Measurements from ENCODE around the gene RNF11.
"Not testable (repeated sequence)": the region's sequence is repeated elsewhere in the genome, so short reads cannot be mapped to it uniquely, and the experiment has no call there.

Gene RNF11

DNA sequence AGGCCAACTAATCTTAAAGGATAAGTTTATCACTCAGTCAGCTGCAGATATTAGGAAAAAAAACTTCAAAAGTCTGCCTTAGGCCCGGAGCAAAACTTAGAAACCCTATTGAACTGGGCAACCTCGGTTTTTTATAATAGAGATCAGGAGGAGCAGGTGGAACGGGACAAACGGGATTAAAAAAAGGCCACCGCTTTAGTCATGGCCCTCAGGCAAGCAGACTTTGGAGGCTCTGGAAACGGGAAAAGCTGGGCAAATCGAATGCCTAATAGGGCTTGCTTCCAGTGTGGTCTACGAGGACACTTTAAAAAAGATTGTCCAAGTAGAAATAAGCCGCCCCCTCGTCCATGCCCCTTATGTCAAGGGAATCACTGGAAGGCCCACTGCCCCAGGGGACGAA is 7.6 kb upstream of the RNF11 start:
- DNase-seq (ENCODE audit: low spot score): not testable (repeated sequence)

DNA sequence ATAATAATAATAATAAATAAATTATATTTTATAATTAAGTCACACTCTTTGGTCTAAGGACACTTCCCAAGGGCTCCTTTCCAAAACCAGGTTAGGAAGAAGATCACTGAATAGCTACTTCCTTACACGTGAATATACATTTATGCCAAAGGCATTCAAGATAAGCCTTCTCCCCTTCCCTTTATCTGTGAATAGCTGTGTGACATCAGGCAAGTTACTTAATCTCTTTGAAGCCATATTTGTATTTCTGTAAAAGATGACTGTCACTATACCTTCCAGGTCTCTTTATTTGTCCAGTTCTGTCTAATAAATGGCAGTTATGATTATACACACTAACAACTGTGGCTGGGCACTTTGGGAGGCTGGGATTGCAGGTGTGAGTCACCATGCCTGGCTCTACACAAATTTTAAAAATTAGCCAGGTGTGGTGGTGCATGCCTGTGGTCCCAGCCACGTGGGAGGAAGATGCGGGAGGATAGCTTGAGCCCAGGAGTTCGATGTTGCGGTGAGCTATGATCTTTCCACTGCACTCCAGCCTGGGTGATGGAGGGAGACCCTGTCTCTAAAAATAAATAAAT is 5.5 kb upstream of the RNF11 start:
- DNase-seq (ENCODE audit: low spot score): no peak

DNA sequence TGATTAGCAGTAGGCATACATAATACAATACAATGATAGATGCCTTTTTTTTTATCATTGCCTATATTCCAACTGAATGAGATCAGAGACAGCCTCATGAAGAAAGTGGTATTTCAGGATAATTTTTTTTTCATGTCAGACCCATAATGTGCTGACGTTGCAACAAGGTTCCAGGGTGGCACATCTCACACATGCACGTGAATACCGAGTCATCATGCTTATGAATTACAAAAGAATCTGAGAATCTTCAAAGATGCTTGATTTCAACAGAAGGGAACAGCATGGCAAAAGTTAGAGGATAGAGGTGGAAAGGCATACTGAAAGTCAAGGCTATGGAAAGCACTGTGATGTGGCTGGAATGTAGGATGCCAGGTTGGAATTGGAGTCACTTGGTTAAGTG is 5.0 kb upstream of the RNF11 start:
- no peak for DNase-seq (ENCODE audit: low spot score)

DNA sequence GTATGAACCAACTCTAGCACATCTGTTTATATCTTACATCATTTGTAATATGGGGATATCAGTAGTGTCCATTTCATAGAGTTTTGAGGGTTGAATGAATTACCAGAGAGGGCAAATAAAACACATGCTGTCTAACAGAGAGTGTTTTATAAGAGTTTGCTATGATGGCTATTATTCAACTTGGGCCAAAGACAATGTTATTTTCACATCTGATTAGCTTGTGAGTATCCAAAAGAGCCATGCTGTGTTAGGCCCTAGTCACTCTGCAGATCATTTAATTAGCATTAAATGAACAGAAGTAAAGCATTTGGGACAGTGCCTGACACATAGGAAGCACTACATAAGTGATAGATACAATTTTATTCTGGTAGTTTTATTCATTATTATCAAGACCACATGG is 4.2 kb upstream of the RNF11 start:
- no peak for DNase-seq (ENCODE audit: low spot score)

DNA sequence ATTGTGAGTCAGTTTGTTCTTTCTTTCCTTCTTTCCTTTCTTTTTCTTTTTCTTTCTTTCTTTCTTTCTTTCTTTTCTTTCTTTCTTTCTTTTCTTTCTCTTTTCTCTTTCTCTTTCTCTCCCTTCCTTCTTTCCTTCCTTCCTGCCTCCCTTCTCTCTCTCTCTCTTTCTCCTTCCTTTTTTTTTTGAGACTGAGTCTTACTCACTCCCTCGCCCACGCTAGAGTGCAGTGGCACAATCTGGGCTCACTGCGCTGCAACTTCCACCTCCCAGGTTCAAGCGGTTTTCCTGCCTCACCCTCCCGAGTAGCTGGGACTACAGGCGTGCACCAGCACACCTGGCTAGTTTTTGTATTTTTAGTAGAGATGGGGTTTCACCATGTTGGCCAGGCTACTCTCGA is 1.8 kb upstream of the RNF11 start:
- DNase-seq (ENCODE audit: low spot score): not testable (repeated sequence)

DNA sequence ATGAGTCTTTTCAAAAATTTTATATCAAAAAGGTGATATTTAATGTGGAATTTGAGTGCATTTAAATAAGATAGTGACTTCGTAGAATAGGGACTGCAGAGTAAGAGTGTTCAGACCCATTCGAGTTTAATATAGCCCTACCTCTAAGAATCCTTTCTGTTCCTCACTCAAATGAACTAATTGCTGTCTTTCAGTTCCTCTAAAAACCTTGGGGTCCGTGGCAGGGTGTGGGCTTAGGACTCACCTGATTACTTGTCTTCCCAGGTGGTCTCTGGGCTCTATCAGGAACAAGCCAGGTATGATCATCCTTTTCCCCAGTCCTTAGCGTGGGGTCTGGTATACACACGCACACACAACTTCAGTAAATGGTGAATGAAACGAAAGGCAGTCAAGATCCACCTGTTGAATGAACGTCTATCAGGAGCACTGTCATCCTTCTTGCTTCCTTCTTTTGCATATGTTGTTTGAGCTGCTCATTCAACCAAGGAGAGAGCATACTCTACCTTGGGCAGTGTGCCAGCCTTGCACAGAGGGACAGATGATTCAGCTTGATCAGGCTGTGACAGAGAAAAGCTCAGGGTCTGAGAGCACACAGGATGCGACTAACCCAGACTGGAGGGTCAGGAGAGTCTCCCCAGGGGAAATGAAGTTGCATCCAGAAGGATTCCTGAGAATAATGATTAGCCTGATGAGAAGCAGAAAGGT is 1.2 kb upstream of the RNF11 start:
- DNase-seq (ENCODE audit: low spot score): peak; percentile 67

DNA sequence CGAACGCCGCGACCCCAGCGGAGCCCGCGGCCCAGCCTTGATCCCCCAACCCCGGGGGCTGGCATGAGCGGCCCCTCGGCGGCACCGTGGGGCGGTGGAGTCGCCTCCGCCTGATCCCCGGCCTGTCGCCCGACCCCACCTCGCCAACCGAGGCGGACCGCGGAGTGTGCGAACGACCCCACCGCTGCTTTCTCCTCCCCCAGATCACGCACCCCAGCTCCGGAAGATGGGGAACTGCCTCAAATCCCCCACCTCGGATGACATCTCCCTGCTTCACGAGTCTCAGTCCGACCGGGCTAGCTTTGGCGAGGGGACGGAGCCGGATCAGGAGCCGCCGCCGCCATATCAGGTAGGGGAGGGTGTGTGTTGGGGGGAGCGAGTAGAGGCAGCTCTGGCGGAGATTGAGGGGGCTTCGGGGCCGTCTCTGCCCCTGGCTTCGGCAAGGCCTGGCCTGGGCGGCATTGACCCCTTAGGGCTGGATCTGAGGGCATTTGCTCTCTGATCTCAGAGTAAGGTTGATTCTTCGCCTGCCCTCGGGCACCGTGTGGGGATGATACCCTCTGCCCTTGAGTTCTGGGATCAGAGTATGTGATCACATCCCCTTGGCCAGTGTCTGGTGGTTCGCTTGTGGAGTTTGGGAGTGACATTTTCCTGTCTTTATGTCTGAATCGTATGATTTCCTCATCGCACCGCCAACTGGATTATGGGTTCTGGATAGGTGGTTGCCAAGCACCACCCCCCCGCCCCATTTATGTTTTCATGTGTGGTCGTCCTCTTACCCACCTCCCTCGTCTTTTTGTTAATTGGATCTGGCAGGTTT is 668 bp downstream of the RNF11 start:
- peak; percentile 23 for DNase-seq (ENCODE audit: low spot score)

DNA sequence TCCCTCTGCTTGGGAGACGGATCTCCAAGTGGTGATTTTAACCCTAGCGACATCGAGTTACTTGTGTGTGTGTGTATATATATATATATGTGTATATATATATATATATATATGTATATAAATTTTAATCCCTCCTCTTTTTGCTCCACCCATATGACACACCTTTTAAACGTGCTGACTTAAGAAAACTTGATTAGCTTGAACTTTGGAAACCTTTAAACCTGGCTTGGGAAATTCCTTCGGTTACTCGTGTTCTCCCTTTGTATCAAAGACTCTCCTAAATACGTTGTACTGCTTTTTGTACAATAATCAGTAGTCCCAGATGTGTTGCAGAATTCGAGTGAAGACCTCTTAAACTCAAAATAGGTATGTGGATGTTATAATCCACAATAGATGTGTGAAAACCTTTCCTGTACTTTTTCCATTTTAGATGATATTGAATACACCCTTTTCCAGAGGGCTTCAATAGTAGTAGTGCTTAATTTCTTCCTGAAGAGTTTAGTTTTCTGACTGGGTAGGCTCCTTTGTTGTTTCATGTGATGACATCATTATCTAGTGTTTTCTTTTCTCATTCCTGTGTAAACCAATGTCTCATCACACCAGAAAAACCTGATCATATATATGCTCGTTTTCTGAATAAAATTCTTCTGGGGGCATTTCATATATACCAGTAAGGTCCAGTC is 1.4 kb downstream of the RNF11 start:
- peak; percentile 10 for DNase-seq (ENCODE audit: low spot score)

DNA sequence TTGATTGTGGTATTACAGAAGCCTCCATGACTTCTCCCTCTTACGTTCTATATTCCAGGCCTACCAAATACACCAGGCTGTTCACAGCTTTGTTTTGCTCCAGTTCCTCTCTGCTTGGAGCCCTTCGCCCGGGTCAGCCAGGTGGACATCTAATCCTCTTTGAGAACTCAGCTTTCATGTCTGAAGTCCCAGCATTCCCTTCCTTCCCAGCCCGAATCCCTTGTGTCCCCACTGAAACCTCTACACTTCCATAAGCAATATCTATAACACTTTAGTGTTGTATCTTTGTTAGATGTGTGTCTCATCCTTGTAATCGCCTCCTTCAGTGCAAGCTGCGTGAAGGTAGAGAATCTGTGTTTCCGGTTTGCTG is 1.9 kb downstream of the RNF11 start:
- no peak for DNase-seq (ENCODE audit: low spot score)

DNA sequence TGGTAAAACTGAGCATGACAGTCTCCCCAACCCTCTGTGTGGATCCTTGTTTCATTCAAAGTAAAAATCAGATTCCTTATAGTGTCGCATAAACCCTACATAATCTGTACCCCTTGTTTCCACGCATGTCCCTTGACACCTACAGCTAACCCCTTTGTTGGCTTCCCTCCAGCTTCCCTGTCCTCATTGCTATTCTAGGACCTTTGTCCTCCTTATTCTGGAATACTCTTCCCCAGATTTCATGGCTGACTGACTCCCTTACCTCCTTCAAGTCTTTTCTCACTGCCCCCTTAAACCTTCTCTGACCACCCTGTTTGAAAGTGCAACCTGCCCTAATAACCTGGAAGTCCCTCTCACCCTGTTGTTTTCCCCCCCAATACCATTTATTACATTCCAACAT is 4.0 kb downstream of the RNF11 start:
- DNase-seq (ENCODE audit: low spot score): no peak

DNA sequence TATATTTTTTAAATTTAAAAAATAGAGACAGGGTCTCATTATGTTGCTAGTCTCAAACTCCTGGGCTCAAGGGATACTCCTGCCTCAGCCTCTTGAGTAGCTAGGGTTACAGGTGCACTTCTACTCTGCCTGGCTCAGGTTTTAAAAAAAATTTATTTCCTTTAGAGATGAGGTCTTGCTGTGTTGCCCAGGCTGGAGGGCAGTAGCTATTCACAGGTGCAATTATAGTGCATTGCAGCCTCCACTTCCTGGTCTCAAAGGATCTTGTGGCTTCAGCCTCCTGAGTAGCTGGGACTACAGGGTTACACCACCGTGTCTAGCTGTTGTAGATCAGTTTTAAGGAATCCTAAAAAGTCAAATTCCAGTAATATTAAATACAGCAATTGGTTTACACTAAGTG is 5.0 kb downstream of the RNF11 start:
- no peak for DNase-seq (ENCODE audit: low spot score)

DNA sequence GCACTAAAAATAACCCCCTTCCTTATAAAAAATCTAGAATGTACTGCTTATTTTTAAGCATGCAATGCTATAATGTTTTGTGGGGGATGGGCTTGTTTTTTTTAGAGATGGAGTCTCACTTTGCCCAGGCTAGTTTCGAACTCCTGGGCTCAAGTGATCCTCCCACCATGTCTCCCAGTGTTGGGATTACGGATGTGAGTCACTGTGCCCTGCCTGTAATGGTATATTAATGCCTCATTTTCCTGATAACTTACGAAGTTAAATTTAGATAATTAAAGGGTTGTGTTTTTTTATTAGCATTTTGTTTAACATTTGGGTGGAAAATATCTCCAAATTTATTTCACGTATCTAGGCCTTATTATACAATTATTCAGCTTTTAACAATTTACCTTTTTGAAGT is 6.5 kb downstream of the RNF11 start:
- DNase-seq (ENCODE audit: low spot score): no peak

DNA sequence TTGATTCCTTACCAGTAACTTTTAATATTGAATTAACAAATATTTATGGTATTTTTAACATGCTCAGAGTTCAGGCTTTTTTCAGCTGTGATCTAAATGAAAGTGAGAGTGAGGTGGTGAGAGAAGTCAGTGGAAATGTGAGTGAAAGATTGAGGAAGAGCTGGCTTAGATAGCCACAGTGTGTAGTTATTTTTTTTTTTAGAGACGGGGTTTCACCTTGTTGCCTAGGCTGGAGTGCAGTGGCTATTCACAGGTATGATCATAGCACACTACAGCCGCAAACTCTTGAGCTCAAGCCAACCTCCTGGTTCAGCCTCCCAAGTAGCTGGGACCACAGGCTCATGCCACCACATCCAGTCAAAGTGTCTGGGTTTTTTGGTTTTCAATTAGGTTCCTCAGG is 10.9 kb downstream of the RNF11 start:
- DNase-seq (ENCODE audit: low spot score): no peak

DNA sequence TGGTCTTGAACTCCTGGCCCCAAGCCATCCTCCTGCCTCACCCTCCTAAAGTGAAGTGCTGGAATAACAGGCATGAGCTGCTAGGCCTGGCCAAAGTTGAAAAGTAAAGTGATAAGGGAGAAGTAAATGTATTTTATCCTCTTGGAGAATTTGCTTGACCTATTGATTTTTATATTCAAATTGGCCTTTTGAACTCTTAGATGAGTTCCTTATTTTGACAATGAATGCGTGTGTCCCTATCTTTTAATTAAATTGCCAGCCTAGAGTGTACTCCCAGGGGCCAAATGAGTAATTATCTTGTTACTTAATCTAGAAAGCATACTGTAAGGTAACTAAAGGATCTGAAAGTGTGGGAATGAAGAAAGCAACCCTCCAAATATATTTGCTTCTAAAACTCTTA is 11.4 kb downstream of the RNF11 start:
- no peak for DNase-seq (ENCODE audit: low spot score)

DNA sequence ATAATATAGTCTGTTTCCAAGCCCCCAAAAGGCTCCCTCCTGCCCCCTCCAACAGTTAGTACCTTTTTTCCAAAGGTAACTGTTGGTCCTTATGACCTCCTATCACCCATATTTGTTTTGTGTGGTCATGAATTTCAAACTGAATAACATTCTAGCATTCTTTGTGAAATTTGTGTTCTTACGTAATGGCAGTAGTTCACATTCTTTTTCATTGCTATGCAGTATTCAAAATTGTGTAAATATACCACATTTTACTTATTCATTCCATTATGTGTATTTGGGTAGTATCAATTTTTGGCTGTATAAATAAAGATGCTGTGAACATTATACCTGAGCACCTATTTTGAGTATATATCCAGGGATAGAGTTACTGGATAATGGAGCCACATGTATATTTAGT is 13.4 kb downstream of the RNF11 start:
- no peak for DNase-seq (ENCODE audit: low spot score)

DNA sequence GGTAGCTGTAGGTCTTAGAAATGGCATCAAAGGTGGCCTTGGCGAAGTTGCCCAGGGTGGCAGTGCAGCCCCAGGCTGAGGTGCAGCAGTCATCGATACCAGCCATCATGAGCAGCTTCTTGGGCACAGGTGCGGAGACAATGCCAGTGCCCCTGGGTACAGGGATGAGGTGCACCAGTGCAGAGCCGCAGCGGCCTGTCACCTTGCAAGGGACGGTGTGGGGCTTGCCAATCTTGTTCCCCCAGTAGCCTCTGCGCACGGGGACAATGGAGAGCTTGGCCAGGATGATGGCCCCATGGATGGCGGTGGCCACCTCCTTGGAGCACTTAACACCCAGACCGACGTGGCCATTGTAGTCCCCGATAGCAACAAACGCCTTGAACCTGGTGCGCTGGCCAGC is 14.7 kb downstream of the RNF11 start:
- DNase-seq (ENCODE audit: low spot score): not testable (repeated sequence)

DNA sequence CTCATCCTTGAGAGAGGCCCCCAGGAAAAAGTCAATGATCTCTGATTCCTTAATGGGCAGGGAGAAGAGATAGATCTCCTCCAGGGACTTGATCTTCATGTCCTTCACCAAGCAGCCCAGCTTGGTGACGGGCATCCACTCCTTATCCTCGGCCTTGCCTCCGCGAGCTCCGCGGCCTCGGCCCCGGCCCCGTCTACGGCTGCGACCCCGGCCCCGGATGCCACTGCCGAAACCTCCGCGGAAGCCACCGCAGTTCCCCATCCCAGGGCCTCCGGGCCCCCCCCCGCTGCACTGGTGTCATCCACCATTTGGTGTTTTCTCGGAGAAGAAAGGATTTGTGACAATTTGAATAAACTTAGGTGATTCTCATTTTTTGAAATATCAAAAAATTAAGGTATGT is 15.1 kb downstream of the RNF11 start:
- not testable (repeated sequence) for DNase-seq (ENCODE audit: low spot score)

DNA sequence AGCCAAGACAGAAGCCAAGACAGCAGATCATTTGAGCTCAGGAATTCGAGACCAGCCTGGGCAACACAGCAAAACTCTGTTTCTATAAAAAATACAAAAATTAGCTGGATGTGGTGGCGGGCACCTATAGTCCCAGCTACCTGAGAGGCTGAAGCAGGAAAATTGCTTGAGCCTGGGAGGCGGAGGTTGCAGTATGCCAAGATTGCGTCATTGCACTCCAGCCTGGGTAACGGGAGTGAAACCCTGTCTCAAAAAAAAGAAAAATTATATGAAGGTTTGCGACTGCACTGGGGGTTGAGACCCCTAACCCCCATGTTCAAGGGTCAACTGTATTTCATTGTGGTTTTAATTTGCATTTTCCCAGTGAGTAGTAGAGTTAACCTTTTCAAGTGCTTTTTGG is 16.3 kb downstream of the RNF11 start:
- no peak for DNase-seq (ENCODE audit: low spot score)

DNA sequence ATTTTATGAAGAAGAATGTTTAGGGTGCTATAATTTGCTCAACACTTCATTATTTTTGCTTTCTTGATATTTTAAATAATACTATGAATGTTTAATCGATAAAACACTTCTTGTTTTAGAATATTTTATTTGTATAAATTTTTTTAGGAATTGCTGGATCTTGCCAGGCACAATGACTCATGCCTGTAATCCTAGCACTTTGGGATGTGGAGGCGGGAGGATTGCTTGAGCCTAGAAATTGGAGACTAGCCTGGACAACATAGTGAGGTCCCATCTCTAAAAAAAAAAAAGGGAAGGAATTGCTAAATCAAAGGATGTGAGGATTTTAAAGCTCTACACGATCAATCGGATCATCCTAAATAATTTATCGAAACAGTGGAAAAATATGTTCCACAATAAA is 17.6 kb downstream of the RNF11 start:
- DNase-seq (ENCODE audit: low spot score): no peak

DNA sequence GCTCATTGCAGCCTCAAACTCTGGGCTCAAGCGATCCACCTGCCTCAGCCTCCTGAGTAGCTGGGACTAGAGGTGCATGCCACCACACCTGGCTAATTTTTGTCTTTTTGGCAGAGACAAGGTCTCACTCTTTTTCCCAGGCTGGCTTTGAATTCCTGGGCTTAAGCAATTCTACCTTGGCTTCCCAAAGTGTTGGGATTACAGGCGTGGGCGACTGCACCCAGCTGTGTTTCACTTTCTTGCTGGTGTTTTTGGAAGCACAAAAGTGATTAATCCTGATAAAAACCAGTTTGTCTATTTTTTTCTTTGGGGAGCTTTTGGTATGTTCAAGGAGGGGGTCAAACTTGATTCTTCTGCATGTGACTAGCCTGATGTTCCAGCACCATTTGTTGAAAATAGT is 19.3 kb downstream of the RNF11 start:
- no peak for DNase-seq (ENCODE audit: low spot score)

DNA sequence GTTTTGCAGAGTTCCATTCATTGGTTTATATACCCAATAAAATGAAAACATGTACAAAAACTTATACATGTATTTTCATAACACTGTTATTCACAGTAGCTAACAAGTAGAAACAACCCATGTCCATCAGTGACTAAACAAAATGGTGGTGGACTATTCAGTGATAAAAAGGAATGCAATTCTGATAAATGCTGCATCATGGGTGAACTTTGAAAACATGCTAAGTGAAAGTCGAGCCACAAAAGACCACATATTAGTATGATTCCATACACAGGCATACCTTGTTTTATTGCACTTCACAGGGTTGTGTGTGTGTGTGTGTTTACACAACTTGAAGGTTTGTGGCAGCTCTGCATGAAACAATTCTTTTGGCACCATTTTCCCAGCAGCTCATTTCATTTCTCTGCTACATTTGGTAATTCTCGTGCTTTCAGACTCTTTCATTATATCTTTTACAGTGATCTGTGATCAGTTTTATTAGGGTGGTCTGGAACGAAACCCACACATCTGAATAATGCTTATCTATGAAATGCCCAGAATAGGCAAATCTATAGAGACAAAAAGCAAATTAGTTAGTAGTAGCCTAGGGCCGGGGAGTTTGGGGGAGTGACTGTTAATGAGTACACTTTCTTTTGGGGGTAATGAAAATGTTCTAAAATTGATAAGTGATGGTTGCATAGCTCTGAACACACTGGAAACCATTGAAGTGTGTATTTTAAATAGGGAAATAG is 27.2 kb downstream of the RNF11 start:
- no peak for DNase-seq (ENCODE audit: low spot score)

DNA sequence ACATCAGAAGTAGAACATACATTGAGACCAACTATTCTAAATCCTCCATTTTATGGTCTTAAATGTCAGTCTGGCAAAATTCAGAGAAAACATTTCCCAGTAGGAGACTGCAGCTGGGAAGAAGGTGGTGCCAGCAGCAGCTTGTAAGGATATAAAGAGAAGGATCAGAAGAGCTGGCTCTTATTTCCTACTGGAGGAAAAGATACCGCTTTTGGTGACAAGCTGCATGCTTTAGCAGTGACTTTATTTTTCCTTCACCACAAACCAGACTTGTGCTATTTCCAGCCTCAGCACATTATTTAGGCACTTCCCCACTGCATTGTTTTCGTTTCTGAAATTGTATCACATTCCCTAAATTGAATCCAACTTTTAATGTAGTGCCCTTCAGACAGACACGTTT is 28.4 kb downstream of the RNF11 start:
- no peak for DNase-seq (ENCODE audit: low spot score)

Data from CD4-positive, alpha-beta T cell treated with Interleukin-2 at 100 ng/mL for 4 hours (primary cell).